OCI-LY1 (cell line): ENCODE measurements around the gene RASGRF1.

ENCODE experiments used
- CTCF ChIP-seq: fragments of 200-600 bp; sonication (generic), shearing (Covaris generic); IDR thresholded peaks from 2 replicates; pipeline ENCODE4 v1.5.1; 2017; ENCODE audit warnings: mild to moderate bottlenecking, antibody characterized with exemption, low read length, moderate library complexity, mixed read lengths
- EZH2 ChIP-seq: fragments of 200-600 bp; sonication (generic), shearing (Covaris generic); IDR thresholded peaks from 2 replicates; pipeline ENCODE4 v1.8.0; 2017; ENCODE audit warnings: borderline replicate concordance, mixed run types, mild to moderate bottlenecking, antibody characterized with exemption, low read length, moderate library complexity, mixed read lengths

DNA sequence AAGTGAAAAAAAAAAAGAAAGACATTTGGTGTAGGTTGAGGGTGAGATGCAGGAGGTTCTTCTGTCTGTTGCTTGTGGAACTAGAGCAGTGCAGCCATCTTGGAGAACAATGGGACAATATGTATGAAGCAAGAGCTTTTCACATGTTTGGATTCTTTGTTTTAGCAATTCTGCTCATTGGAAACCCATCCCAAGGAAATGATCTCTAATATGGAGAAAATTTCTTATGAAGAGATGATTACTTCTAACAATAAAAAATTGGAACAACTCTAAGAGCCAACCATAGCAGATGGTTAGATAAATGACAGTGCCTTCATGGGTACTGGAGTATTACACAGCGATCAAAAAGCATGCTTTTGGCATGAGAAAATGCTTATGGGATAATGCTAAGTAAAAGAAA is 56.3 kb downstream of the RASGRF1 start:
- TF ChIP-seq EZH2: no peak
- no peak for TF ChIP-seq CTCF
